Germinal center (tissue), 1 donor: ENCODE results near the gene RASAL2.
"Not testable (repeated sequence)": the region's sequence is repeated elsewhere in the genome, so short reads cannot be mapped to it uniquely, and the experiment has no call there.

Experiments used
- DNase-seq: peaks from one replicate; pipeline ENCODE4 v3.0.0; 2012; ENCODE audit warnings: mixed read lengths, low spot score

The RASAL2 gene

DNA sequence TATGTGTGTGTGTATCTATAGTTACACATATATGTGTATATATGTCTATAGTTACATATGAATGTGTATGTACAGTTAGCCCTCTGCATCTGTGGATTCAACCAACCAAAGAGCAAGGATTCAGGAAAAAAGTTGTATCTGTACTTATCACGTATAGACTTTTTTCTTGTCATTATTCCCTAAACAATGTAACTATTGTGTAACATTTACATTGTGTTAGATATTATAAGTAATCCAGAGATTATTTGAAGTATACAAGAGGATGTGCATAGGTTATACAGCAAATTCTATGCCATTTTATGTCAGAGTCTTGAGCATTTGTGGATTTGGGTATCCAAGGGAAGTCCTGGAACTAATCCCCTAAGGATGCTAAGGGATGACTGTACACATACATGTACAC lies 71.3 kb downstream of the RASAL2 start:
- no peak for DNase-seq

DNA sequence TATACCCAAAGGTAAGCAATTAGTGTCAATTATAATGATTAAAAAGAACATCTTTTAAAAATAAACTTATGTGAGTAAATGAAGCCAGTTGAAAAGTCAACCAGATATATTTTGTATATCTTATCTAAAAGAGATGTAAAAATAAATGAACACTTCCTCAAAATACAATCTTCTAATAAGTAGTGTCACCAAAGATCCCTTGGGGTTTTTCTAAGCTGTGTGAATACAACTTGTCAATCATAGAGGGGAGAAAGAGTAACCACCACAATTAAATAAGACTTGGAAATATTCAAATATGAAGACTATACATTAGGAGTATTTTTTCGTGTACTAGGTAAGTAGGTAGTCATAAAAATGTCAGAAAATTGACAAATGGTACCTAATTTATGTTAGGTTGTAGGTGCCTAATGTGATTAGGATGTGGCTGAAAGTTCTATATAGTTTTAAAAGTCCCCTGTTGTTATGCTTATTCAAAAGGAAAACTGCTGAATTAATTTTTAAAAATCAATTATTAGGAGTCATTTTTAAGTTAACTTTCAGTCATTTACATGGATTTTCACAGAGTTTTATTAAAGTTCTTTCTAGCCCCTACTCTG lies 72.6 kb downstream of the RASAL2 start:
- no peak for DNase-seq

DNA sequence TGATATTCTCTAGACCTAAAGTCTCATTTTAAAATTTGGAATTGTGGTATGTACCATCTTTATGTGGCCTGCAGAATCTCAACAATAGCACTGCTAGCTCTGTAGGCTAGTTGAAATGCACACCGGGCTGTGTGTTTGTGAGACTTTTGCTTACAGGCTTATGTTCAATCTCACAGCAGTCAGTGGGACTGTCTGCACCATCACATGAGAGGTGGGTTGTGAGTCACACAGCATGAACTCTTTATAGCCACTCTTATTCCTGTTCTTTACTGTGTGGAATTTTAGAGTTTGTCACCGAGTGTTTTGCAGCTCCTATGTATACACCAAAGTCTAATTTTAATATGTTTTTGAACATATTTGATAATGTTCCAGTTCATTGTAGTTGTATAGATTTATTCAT lies 74.6 kb downstream of the RASAL2 start:
- DNase-seq = no peak

DNA sequence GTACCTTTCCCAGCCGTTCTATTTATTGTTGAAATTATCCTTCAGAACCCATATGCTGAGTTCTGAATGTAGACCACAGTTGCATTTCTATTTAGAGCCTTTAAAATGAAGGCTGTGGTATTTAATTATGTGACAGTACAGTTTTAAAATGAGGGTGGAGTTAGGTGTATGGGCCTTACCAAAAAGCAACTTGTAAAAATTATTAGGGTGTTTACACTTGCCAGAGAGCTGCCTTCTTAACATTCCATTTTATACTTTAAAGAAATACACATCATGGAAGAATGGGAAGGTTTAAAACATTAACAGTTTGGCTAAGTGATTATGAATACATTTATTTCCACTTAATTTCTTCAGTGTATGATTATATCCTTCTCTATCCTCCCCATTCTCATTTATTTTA lies 75.7 kb downstream of the RASAL2 start:
- DNase-seq = no peak

DNA sequence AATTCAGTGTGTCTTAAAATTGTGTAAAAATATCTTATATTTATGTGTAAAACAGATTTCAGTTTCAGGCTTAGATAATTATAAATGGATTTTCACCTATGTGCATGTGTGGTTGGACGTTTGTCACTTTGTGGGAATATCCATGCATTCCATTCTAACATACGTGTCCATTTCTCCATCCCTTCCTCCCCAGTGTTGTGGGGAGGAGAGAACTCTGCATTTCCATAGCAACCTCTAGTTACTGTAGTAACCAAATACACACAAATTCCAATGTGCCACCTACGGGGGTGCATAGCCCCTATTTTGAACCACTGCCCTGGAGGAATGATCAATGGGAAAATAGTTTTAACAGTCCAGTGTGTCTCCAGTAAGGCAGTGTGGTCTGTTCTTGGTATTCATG lies 79.0 kb downstream of the RASAL2 start:
- DNase-seq = no peak

DNA sequence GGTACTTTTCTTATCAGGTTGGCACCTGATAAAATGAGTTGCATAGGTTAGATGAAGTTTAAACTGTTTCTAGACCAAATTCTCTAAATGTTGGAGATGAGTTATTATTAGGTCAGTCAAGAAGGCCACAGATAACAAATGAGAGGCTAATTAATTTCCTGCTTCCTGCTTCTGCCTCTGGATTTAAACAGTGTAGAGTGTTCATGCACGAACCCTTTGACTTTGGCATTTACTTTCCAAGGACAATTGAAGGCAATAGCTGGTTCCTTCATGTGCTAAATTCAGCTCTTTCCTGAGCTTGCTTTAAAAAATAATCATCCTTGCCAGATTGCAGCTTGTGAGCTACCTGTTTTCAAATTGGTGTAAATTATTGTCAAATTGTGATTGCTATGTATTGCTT lies 80.6 kb downstream of the RASAL2 start:
- no peak for DNase-seq

DNA sequence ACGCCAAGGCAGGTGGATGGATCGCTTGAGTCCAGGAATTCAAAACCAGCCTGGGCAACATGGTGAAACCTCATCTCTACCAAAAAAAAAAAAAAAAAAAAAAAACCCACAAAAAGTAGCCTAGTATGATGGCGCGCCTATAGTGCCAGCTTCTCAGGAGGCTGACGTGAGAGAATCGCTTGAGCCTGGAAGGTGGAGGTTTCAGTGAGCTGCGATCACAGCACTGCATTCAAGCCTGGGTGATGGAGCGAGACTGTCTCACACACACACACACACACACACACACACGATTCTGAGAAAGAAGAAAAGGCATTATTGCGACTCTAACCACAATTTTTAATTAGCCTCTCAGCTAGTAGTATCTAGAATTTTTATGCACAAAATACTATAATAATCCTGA lies 86.5 kb downstream of the RASAL2 start:
- no peak for DNase-seq

DNA sequence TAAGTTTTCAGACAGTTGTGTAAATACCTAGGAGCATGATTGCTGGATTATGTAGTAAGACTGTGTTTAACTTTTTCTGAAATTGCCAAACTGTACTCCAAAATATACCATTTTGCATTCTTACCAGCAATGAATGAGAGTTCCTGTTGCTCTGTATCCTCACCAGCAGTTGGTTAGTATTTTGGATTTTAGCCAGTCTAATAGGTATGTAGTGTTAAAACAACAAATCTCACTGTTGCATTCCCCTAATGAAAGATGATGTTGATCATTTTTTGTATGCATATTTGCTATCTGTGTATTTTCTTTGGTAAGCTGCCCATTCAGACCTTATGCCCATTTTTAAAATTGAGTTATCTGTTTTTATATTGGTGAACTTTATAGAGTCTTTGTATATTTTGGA lies 89.9 kb downstream of the RASAL2 start:
- no peak for DNase-seq

DNA sequence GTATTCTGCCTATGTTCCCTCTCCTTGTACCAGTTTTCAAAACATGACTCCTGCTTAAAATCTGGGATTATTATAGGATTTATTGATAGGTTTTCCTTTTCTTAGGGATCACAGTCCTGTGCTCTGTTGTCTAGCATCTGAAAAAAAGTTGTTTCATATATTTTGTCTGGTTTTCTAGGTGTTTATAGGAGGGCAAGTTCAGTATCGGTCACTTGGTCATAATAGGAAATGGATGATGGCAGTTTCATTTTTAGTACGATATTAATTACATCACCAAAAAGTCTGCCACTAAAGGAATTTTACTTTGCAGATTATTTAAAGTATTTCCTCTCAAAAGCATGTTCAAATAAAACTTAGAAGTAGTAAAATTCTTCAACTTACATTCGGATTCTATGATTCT lies 94.4 kb downstream of the RASAL2 start:
- DNase-seq = no peak

DNA sequence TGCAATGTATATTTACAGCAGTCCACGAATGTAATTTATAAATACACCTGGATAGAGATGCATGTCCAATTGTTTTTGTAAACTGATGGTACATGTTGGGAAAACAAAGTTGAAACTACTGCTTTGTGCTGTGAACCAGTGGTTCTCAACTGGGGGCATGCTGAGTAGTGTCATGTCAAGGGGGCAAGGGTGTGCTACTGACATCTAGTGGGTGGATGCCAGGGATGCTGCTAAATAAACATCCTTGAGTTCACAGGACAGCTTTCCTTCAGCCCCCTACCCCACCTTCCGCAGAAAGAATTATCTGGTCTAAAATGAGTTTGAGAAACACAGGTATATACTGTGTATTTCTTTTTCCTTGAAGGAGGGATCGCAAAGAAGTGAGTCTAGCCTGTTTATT lies 95.9 kb downstream of the RASAL2 start:
- peak; percentile 4 for DNase-seq

DNA sequence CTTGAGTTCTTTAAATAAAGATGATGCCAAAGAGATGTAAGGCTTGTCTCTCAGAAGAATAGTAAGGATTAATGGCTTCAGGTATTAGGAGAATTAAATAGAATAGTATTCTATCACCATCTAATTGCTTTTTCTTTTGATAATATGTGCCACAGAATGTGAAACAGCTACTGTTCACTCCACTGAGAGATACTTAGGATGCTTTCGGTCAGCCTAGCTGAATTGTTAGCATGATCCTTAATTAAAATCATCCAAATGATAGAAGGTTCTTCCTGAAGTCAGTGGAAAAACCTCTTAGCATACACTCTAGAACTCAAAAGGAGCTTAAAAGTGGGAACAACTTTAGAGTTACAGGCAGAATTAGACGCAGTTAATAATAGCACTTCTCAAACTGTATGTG lies 97.0 kb downstream of the RASAL2 start:
- no peak for DNase-seq

DNA sequence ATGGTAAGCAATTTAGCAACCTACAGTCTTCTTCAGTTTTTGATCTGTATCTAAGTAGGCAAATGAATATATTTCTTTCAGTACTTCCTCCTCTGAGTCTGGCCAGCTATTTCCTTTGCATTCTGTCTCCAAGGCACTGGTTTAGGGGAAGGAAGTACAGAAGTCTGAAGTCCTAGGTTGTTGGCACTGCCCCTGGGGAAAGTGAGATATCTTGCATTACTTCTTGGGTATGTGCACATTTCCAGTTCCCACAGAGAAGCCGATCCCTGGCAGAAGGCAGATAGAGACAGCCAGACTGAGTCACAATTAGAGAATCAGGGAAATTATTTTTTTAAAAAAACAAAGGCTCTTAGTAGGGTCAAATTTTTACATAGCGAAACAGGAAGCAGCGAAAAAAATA lies 98.8 kb downstream of the RASAL2 start:
- DNase-seq = peak; percentile 3

DNA sequence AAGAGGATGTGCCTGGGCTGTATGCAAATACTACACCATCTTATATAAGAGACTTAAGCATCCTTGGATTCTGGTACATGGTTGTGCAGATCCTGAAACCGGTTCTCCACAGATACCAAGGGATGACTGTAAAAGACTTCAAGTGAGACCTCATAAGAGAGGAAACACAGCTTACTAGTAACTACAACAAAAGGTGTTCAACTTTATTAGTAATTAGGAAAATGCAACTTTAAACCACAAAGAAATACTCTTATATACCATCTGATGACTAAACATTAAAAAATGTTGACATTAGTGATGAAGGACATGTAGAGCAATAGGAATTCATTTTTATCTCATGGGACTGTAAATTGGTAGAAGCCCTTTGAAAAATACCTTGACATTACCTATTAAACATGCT lies 102.7 kb downstream of the RASAL2 start:
- DNase-seq = no peak

DNA sequence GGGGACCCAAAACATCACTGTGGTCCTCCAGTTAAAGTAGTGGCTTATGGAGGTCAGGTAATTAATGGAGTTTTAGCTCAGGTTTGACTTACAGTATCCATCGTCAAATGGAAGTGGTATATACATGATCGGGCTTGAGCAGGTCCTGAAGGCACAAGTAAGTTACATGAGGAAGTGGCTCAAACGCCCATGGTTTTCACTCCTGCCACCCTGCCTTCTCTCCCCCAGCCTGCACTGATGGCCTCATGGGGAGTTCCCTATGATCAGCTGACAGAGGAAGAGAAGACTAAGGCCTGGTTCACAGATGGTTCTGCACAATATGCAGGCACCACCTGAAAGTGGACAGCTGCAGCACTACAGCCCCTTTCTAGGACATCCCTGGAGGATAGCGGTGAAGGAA lies 108.2 kb downstream of the RASAL2 start:
- DNase-seq = not testable (repeated sequence)

DNA sequence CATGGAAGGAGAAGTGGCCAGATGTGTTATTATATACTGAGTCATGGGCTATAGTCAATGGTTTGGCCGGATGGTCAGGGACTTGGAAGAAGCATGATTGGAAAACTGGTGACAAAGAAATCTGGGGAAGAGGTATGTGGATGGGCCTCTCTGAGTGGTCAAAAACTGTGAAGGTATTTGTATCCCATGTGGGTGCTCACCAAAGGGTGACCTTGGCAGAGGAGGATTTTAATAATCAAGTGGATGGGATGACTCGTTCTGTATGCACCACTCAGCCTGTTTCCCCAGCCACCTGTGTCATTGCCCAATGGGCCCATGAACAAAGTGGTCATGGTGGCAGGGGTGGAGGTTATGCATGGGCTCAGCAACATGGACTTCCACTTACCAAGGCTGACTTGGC lies 108.6 kb downstream of the RASAL2 start:
- DNase-seq = not testable (repeated sequence)

DNA sequence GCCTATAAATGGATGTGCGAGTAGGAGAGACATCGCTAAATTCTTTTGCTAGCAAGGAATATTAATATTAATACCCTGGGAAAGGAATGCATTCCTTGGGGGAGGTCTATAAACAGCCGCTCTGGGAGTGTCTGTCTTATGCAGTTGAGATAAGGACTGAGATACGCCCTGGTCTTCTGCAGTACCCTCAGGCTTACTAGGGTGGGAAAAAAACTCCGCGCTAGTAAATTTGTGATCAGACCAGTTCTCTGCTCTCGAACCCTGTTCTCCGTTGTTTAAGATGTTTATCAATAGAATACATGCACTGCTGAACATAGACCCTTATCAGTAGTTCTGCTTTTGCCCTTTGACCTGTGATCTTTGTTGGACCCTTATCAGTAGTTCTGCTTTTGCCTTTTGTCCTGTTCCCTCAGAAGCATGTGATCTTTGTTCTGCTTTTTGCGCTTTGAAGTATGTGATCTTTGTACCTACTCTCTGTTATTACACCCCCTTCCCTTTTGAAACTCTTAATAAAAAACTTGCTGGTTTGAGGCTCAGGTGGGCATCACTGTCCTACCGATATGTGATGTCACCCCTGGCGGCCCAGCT lies 114.5 kb downstream of the RASAL2 start:
- not testable (repeated sequence) for DNase-seq

DNA sequence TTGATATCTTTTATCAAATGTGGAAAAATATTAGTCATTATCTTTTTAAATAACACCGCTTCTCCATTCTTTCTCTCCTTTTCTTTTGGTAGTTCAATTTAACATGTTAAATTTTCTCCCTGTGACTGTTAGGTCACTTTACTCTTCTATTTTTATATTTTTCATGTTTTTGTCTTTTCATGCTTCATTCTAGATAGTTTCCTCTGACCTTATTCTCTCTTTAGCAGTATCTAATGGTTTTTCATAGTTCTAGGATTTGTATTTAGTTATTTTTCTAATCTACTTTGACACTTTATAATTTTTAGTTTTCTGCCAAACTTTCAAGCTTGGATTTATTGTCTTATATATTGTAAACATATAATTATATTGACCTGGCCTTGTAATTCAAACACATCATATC lies 116.0 kb downstream of the RASAL2 start:
- no peak for DNase-seq

DNA sequence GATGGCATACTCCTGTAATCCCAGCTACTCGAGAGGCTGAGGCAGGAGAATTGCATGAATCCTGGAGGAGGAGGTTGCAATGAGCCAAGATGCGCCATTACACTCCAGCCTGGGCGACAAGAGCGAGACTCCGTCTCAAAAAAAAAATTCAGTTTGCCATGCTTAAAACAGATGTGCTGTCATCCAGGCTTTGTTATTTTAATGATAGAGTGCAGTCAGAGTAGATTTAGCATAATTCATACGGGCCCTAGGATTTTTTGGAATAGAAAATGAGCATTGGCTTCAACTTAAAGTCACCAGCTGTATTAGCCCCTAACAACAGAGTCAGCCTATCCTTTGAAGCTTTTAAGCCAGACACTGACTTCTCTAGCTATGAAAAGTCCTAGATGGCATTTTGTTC lies 124.6 kb downstream of the RASAL2 start:
- DNase-seq = no peak

DNA sequence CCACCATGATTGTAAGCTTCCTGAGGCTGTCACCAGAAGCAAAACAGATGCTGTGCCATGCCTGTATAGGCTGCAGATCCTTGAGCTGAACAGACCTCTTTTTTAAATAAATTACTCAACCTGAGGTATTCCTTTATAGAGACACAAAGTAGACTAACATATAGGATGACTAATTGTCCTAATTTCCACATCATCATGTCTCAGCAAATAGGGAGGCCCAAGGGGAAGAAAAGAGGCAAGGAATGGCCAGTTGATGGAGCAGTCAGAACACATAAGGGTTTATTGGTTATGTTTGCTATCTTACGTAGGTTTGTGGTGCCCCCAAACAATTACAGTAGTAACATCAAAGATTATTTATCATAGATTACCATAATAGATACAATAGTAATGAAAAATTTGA lies 126.2 kb downstream of the RASAL2 start:
- no peak for DNase-seq

DNA sequence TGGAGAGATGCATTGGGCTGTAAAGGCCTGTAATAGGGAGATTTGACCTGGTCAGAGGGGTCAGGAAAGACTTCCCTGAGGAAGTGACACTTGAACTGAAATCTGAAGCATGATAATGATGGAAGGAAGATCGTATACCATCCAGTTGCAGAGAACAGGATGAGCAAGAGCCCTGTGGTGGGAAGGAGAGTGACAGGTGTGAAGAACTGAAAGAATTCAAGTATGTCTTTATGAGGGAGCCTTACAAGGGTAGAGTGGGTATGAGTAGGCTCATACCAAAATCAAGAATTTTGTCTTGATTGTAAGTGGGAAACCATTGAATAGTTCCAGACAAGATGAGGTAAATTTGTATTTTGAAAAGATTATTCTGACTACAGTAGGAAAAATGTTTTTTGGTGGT lies 129.4 kb downstream of the RASAL2 start:
- DNase-seq = no peak

DNA sequence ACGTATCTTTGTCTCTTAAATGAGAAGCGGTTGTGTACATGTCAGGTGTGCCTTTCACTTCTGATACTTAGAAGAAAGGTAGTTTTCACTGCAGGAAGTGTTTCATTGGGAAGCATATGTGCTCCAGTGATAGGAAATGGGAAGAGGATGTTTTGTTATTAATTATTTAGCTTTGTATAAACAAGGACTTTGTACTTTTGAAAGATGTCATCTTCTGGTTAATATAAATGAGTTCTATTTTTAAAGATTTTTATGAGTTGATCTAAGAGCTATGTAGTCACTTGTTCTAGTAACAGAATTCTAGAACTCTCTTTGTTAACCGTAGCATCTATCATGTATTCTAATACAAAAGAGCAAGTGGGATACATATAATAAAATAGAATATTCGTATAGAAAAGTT lies 130.5 kb downstream of the RASAL2 start:
- DNase-seq = no peak

DNA sequence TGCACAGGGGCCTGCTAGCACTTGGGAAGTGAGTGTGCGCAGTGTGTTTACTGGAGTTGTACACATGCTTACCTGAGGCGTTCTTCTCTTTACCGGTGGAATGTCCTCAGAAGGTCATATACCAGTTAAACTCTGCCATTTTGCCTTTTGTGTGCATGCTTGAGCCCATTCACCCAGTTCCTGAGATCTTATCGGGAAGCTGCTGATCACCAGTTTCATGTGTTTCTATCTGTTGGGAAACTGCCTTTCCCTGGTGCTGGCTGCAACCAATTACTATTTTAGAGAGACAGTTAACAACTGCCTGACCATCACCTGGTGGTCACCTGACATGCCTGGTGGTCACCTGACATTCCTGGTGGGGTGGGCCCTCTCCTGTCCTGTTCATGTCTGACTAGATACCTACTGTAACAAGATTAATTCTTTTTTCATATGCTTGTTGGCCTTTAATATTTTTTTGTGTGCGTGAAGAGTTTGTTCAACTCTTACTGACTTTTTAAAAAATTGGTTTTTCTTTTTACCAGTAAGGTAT lies 137.0 kb downstream of the RASAL2 start:
- DNase-seq = no peak

DNA sequence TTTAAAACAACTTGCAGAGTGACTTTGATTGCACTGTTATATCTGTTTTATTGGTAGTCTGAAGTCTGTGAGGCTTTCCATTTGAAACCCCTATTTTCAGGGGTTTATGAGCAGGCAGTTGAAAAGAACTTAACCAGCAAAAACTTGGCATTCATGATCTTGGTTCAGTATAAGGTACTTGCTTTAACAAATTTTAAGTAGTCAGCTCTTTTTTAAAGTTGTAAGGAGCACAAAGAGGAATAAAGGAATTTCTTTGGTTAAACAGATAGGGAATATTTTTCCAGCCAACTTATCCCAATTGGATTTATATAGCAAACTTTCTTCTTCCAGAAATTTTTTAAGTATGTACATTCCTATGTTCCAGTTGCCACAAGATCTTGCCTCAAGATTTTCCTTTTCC lies 138.2 kb downstream of the RASAL2 start:
- DNase-seq = no peak

DNA sequence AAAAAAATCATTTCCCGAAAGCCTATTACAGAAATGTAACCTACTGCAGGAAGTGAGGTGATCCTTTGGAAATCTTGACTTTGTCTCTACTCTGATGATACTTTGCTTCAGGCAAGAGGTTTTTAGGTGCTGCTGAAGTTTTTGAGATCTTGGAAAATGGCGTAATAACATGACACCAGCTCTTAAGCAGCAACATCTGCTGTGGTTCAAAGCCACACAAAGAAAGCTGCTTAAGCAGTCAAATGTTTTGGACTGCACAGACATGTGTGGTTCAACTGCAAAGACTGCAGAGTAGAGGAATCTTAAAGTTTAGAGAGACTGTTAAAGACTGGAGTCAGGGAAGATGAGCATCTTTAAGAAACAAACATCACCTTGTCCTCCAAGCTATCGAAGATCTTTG lies 139.0 kb downstream of the RASAL2 start:
- no peak for DNase-seq
